NB4 (cell line): ENCODE measurements around the gene TSSK2.

ENCODE experiments used
- CTCF ChIP-seq: IDR thresholded peaks from one replicate; pipeline ENCODE4 v1.5.1; 2012; ENCODE audit warnings: low read depth, low read length
- POLR2A ChIP-seq: IDR thresholded peaks from 2 replicates; pipeline ENCODE4 v1.6.1; 2011; ENCODE audit warnings: mild to moderate bottlenecking; ENCODE audit not compliant: insufficient read length; ENCODE audit errors: extremely low read depth

- TF ChIP-seq CTCF (no peak), POLR2A (no peak)
Measured at GRCh38 chr22:19180740-19181410, 49.8 kb downstream of the TSSK2 start.
